Adrenal gland (tissue), 12 donors: ENCODE data around the gene SIRT3. TPM values are rescaled to one million over a fixed set of nuclear protein-coding genes. Genes with fewer than 3 reads are reported as not detected.

Experiments used
- DNase-seq, 7 donors: peaks; one replicate each; pipeline ENCODE4 v3.0.0-alpha.2; 2019 to 2020
- H3K27ac ChIP-seq, 5 donors: fragments of 200-600 bp; sonication (generic) in 4 of 5; 1 replicate in 3 of 5; 2 replicates in 2 of 5; pipeline versions ENCODE4 v1.5.1 to v1.8.0; 2016 to 2020; ENCODE audit warnings: mild to moderate bottlenecking in 1 of 5
- H3K27me3 ChIP-seq: fragments of 200-600 bp; 2 replicates; pipeline ENCODE4 v1.8.0; 2021
- H3K36me3 ChIP-seq, 2 donors: fragments of 200-600 bp; replicated peaks in 1 of 2; 1 replicate in 1 of 2; 2 replicates in 1 of 2; pipeline versions ENCODE4 v1.5.1 to v1.8.0; 2018 to 2022
- H3K4me1 ChIP-seq, 2 donors: fragments of 200-600 bp; replicated peaks in 1 of 2; 1 replicate in 1 of 2; 2 replicates in 1 of 2; pipeline versions ENCODE4 v1.5.1 to v1.8.0; 2018 to 2021
- H3K4me3 ChIP-seq, 4 donors: fragments of 200-600 bp; sonication (generic) in 3 of 4; one replicate each; pipeline ENCODE4 v1.5.1; 2016 to 2018
- H3K9me3 ChIP-seq, 3 donors: fragments of 200-600 bp; sonication (generic) in 1 of 3; replicated peaks in 1 of 3; 1 replicate in 2 of 3; 2 replicates in 1 of 3; pipeline versions ENCODE4 v1.5.1 to v1.8.0; 2016 to 2021
- POLR2A ChIP-seq, 2 donors: fragments of 450-650 bp; IDR thresholded peaks; one replicate each; pipeline ENCODE4 v1.6.1; 2017; ENCODE audit warnings: antibody characterized with exemption in 2 of 2, mild to moderate bottlenecking in 2 of 2, moderate library complexity in 1 of 2
- WGBS, 4 donors: extraction: QIAGEN DNeasy Blood & Tissue Kit in 2 of 4; methylation state at CpG; one replicate each; pipeline versions ENCODE4 v1.1.5 to v1.1.7; 2013 to 2017; 5-methylcytosine and 5-hydroxymethylcytosine counted together
- intact Hi-C, 2 donors: fragments of 100-400 bp; cut with DNase I; formaldehyde crosslinking; loops; one replicate each; pipeline versions ENCODE4 v1.14.1 to v1.15.0; 2022 to 2023
- polyA plus RNA-seq, 3 donors: library from polyadenylated mRNA; stranded (reverse); fragments of 200-250 nt in 2 of 3; fragments of 350-450 nt in 1 of 3; fragmentation: Illumina TruSeq in 1 of 3; extraction: RNeasy Lipid Tissue Mini Kit (QIAGEN cat#74804) in 1 of 3; gene quantifications; one replicate each; pipeline ENCODE4 v1.2.3, GENCODE V29; 2013 to 2014
- total RNA-seq, 9 donors: library from RNA; depleted of rRNA in 4 of 9; stranded (reverse); fragments of >200 nt in 4 of 9; fragments of 120-200 nt in 1 of 9; fragmentation: NEBNext Ultra II Directional in 1 of 9; extraction: Animal tissue kit (Norgen Biotek cat#: 25700) in 1 of 9; gene quantifications; one replicate each; pipeline versions ENCODE4 v1.1.0 to v1.2.4, GENCODE V29; 2013 to 2023
- TF ChIP-seq, protein P1 (sequence below), 6 experiments: fragments of 450-650 bp in 4 of 6; fragments of 200-600 bp in 2 of 6; sonication (generic) in 1 of 6; IDR thresholded peaks; 1 replicate in 5 of 6; 2 replicates in 1 of 6; pipeline versions ENCODE4 v1.5.1 to v1.8.0; 2016 to 2021; ENCODE audit warnings: antibody characterized with exemption in 6 of 6, mild to moderate bottlenecking in 2 of 6, moderate library complexity in 1 of 6
- donor health status: healthy with polysubstance abuse.
- donor health status: Bipolar disorder and iron deficiency.
- donor health status: DM: yes; HTN: yes; CAD: no.
- donor health status: DM: no; HTN: no; CAD: no.
- donor health status: DM: no; HTN: no; CAD: no.
- donor health status: DM: yes; HTN: yes; CAD: no.

Gene SIRT3
- total and polyA plus RNA-seq, 12 donors: 13.8 to 30.6 (median 23.7) TPM

DNA sequence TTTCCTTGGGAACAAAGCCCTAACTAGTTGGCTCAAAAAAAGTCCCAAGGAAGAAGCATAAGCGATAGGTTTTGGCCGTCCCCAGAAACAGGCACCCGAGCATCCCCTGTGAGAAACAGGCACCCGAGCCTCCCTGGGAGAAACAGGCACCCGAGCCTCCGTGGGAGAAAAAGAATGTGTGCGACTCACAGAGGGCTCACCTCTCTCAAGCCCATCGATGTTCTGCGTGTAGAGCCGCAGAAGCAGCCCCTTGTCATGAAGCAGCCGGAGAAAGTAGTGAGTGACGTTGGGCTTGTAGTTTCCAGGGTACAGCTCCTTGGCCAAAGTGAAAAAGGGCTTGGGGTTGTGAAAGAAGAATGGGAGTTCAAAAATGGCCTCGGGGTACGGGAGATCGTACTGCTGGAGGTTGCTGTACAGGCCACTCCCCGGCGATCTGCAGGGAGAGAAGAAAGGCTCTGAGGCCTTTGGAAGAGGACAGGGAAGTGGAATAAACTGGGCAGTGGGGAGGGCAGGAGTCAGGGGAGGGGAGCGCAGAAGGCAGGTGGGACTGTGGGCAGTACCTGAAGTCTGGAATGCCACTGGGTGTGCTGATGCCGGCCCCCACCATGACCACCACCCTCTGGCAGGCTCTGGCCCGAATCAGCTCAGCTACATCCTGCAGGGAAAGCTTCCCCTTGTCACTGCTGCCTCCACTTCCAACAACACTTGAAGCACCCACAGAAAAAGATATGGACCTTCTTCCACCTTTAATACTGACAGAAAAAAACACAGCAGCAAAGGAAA lies 3.2 kb downstream of the SIRT3 start:
- peak in 1 of 7 donors; percentile 41 for DNase-seq
- 88 to 92% (median 90%) methylated on average over 19 to 20 of the region's 20 CpGs for WGBS, 4 donors
- Histone ChIP-seq H3K27me3 (no peaks in the 10 kb centered on the region), H3K9me3 (no peaks in the 10 kb centered on the region), H3K4me1 (peaks cover 16% of the 10 kb centered on the region in 2 donors), H3K27ac (no peak overlapping the region), H3K4me3 (no peak overlapping the region), H3K36me3 (no peaks in the 10 kb centered on the region)
- intact Hi-C loops: no loop called here
- no peak for TF ChIP-seq POLR2A (IDR thresholded peaks at IDR 0.05)
- TF ChIP-seq, protein P1, sequence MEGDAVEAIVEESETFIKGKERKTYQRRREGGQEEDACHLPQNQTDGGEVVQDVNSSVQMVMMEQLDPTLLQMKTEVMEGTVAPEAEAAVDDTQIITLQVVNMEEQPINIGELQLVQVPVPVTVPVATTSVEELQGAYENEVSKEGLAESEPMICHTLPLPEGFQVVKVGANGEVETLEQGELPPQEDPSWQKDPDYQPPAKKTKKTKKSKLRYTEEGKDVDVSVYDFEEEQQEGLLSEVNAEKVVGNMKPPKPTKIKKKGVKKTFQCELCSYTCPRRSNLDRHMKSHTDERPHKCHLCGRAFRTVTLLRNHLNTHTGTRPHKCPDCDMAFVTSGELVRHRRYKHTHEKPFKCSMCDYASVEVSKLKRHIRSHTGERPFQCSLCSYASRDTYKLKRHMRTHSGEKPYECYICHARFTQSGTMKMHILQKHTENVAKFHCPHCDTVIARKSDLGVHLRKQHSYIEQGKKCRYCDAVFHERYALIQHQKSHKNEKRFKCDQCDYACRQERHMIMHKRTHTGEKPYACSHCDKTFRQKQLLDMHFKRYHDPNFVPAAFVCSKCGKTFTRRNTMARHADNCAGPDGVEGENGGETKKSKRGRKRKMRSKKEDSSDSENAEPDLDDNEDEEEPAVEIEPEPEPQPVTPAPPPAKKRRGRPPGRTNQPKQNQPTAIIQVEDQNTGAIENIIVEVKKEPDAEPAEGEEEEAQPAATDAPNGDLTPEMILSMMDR (IDR thresholded peaks at IDR 0.05): no peak

DNA sequence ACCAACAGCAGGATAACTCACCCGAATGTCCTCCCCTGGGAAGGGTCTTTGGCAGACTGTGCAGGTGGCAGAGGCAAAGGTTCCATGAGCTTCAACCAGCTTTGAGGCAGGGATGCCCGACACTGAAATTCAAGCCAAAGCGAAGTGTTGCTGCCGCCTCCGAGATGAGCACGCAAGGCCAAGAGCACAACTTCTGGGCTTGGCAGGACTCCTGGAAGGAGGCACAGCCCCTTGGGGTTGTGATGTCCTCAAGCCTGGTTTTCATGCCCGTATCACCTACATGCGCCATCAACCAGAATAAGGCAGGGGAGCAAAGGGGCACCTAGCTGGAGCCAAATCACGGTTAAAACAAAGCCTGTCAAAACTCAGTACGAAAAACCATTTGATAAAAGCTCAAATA lies 5.7 kb downstream of the SIRT3 start:
- 93 to 96% (median 93%) methylated on average over 10 of the region's 10 CpGs for WGBS, 4 donors
- H3K4me3 ChIP-seq: no peak overlapping the region
- TF ChIP-seq POLR2A (IDR thresholded peaks at IDR 0.05): no peak
- TF ChIP-seq, protein P1 (IDR thresholded peaks at IDR 0.05): no peak
- DNase-seq: peak in 2 of 7 donors; percentile 7 to 18
- H3K4me1 ChIP-seq: peaks cover 6 to 8% of the 10 kb centered on the region in 2 donors
- intact Hi-C loops: no loop called here
- no peaks in the 10 kb centered on the region for H3K9me3 ChIP-seq
- H3K27ac ChIP-seq: no peak overlapping the region
- H3K27me3 ChIP-seq: no peaks in the 10 kb centered on the region
- H3K36me3 ChIP-seq: no peaks in the 10 kb centered on the region

DNA sequence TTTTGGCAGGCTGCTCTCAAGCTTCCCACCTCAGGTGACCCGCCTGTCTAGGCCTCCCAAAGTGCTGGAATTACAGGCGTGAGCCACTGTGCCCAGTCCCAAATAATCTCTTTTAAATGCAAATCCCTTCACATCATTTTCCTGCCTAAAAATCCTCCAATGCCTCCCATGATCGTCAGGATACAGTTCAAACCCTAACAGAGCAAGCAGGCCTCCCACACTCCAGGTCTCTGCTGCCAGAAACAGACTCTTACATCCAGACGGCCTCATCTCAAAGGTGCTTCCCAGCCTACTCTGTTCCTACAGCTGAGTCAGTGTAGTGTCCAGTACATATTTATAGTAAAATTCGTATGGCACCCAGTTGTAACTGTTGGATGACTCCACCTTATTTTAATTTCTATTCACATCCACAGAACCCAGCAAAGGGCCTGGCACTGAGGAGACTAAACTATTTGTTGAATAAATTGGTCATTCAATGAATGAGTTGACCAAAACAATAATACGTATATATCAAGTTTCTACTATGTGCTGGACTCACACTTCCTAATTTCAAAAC lies 8.2 kb downstream of the SIRT3 start:
- no peaks in the 10 kb centered on the region for H3K4me1 ChIP-seq
- 83 to 96% (median 85%) methylated on average over 6 of the region's 6 CpGs for WGBS, 4 donors
- H3K27ac ChIP-seq: no peak overlapping the region
- DNase-seq: peak in 1 of 7 donors; percentile 30
- intact Hi-C loops: no loop called here
- no peaks in the 10 kb centered on the region for H3K9me3 ChIP-seq
- H3K4me3 ChIP-seq: no peak overlapping the region
- no peaks in the 10 kb centered on the region for H3K36me3 ChIP-seq
- TF ChIP-seq, protein P1 (IDR thresholded peaks at IDR 0.05): no peak
- no peak for TF ChIP-seq POLR2A (IDR thresholded peaks at IDR 0.05)
- no peaks in the 10 kb centered on the region for H3K27me3 ChIP-seq

DNA sequence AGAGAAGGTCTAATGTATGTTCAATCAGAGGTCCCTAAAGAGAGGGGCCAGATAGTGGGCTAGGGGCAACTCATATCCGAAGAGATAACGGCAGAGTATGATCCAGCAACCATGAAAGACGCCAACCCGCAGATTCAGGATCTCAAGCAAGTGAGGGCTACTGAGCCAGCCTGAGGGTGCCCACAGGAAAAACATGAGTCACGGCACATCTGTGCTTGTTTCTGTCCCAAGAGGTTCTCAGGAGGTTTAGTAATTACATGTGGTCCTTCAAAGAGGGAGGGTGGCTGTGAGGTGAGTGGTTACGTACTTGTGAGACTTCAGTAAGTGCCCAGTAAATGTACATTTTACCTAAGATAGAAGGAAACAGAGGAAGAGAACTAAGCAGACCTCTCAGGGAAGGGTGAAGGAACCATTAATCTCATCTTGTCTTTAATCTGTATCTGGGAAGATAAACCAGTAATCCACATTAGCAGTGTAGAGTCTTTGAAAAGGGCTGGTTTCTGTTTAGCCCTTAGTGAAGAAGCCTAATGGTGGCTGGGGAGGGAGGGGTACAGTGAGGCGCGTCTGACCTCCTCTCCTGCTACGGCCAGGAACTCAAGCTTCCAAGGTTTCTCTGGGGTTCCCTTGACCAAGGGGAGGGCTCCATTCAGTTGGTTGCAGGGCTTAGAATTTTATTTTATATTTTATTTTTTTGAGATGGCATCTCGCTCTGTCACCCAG lies 10.2 kb downstream of the SIRT3 start:
- intact Hi-C loops: no loop called here
- peak in 1 of 7 donors; percentile 40 for DNase-seq
- Histone ChIP-seq H3K27ac (no peak overlapping the region), H3K27me3 (no peaks in the 10 kb centered on the region), H3K9me3 (no peaks in the 10 kb centered on the region), H3K36me3 (no peaks in the 10 kb centered on the region), H3K4me3 (no peak overlapping the region), H3K4me1 (no peaks in the 10 kb centered on the region)
- TF ChIP-seq POLR2A (IDR thresholded peaks at IDR 0.05): no peak
- TF ChIP-seq, protein P1 (IDR thresholded peaks at IDR 0.05): no peak
- 93 to 96% (median 95%) methylated on average over 10 of the region's 10 CpGs for WGBS, 4 donors
